Stimulated activated effector memory CD8-positive, alpha-beta T cell treated with anti-CD3 and anti-CD28 coated beads, Interleukin-12 subunit alpha, Interleukin-12 subunit beta, amount 100 ng/mL, for 72 hours (primary cell): ENCODE data around the gene FER.

ENCODE experiments used
- ATAC-seq: fragments of 150-1000 bp; cut with Tn5 transposase; 2 replicates; pipeline ENCODE4 v1.10.0; 2021
- DNase-seq, 2 donors: peaks; one replicate each; pipeline ENCODE4 v3.0.0; 2021 to 2022; ENCODE audit warnings: low spot score in 2 of 2
- H3K27ac Mint-ChIP-seq: one replicate; pipeline ENCODE4 v1.8.0; 2022; ENCODE audit warnings: mild to moderate bottlenecking, mixed read lengths
- H3K36me3 Mint-ChIP-seq: one replicate; pipeline ENCODE4 v1.8.0; 2022; ENCODE audit warnings: mild to moderate bottlenecking, mixed read lengths
- H3K4me1 Mint-ChIP-seq: one replicate; pipeline ENCODE4 v1.8.0; 2022; ENCODE audit warnings: mixed read lengths
- H3K4me3 Mint-ChIP-seq: one replicate; pipeline ENCODE4 v1.8.0; 2022; ENCODE audit warnings: mild to moderate bottlenecking, mixed read lengths
- H3K9me3 Mint-ChIP-seq: one replicate; pipeline ENCODE4 v1.8.0; 2022; ENCODE audit warnings: mixed read lengths

The FER gene

DNA sequence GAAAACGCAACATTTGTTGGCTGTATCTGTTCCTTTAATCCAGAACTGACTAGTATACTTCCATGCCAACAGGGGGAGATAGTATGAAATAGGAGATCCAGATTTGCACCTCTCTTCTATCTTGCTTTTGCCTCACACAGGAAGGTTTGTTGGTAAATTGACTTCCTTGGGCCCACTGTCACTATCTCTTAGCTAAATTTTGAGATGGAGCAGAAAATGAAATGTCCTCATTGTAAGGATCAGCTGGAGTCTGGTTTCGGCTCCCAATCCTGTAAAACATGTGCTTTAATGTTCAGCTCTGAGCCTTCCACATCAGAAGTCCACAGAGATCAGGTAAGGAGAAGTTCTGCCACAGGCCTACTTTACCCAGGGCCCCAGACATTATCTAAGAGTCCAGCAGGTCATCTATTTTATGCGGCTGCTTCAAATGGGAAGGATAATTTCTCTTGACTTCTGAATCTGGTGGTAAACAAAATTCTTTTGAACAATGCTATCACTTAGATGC, 176.8 kb downstream of the FER start:
- Mint-ChIP-seq H3K4me1 (no peaks in the 10 kb centered on the region), H3K36me3 (no peaks in the 10 kb centered on the region), H3K9me3 (no peaks in the 10 kb centered on the region), H3K27ac (no peak overlapping the region), H3K4me3 (no peak overlapping the region)
- ATAC-seq (no peak), DNase-seq (no peak)

DNA sequence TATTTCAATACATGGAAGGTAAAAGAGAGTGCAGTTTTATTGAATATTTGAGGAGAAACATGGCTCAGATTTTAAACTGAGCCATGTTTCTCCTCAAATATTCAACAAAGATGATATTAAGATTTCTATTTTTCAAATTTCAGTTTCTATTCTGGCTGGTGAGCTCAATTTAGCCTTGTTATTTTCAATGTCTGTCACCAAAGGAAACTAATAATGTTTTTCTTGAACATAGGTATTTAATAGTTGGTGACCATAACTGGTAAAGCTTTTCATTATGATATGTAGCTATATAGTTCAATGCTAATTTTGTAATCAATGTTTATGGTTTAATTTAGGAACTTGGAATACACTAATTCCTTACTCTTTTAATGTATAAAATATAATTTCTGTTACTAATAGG, 177.4 kb downstream of the FER start:
- no peak for DNase-seq
- H3K27ac Mint-ChIP-seq, result no peak overlapping the region
- no peaks in the 10 kb centered on the region for H3K9me3 Mint-ChIP-seq
- H3K4me1 Mint-ChIP-seq, result no peaks in the 10 kb centered on the region
- no peak overlapping the region for H3K4me3 Mint-ChIP-seq
- ATAC-seq, result no peak
- no peaks in the 10 kb centered on the region for H3K36me3 Mint-ChIP-seq

DNA sequence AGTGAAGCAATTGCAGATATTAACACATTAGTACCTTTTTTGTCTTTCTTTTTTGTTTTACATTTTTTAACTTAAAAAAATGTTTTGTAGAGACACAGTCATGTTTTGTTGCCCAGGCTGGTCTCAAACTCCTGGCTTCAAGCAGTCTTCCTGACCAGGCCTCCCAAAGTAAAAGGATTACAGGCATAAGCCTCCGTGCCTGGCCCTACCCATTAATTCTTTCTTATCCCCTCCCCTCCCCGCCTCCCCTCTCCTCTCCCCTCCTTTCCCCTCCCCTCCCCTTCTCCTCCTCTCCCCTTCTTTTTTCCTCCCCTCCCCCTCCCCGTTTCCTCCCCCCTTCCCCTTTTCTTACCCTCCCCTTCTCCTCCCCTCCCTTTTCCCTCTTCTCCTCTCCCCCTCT, 182.4 kb downstream of the FER start:
- no peak overlapping the region for H3K4me3 Mint-ChIP-seq
- H3K9me3 Mint-ChIP-seq, result peaks cover 4% of the 10 kb centered on the region
- ATAC-seq, result no peak
- no peak for DNase-seq
- H3K4me1 Mint-ChIP-seq, result no peaks in the 10 kb centered on the region
- H3K36me3 Mint-ChIP-seq, result no peaks in the 10 kb centered on the region
- no peak overlapping the region for H3K27ac Mint-ChIP-seq

DNA sequence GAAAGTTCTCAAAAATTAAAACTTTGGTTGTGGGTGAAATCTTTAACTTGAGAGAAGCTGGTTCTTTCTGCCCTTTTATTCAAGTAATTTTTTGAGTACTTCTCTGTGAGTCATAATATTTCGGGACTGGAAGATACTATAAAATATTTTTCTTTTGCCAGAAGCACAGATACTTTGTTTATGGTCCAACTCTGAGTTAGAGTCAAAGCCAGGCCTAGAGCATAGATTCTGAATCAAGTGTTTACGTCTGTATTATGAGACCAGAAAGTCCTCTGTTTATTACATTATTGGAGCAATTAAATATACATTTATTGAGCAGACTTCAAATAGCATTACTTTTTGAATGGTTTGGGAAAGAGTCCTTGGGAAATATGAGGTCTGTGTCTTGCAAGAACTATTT, 187.9 kb downstream of the FER start:
- no peak overlapping the region for H3K4me3 Mint-ChIP-seq
- DNase-seq (no peak), ATAC-seq (no peak)
- no peaks in the 10 kb centered on the region for H3K4me1 Mint-ChIP-seq
- H3K27ac Mint-ChIP-seq, result no peak overlapping the region
- no peaks in the 10 kb centered on the region for H3K36me3 Mint-ChIP-seq
- H3K9me3 Mint-ChIP-seq, result peaks cover 2% of the 10 kb centered on the region

DNA sequence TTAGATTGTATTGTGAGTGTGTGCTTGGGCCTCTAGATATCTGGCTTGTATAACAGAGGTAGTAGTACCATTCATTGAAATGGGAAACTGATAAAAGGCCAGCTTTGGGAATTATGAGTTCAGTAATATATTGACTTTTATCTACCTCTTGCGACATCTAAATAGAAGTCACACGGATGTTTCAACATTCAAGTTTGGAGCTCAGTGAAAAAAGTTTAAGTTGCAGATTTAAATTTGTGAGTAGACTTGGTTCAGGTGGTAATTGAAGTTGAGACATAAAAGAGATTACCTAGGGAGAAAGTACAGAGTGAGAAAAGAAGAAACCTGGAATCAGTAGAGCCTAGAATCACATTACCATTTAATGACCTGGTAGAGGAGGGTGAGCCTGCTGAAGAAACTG, 189.5 kb downstream of the FER start:
- no peaks in the 10 kb centered on the region for H3K36me3 Mint-ChIP-seq

DNA sequence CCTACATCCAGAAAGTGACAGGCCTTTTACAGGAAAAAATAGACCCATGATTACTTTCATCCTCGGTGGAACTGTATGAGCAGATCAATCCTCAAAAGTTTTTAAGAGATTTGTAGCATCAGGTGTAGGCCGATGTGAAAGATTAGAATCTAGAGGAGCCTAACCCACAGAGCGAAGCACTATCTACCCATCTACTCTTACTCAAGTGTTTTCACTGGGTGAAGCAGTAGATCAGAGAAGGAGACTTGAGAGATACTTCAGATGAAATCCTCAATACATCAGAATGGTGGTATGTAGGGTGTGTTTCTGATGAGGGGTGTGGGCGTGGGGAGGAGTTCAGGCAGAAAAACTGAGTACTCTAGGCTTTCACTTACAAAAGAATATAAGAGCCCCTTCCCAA, 192.8 kb downstream of the FER start:
- H3K9me3 Mint-ChIP-seq, result no peaks in the 10 kb centered on the region
- ATAC-seq, result no peak

More for the DNA sequence above, 189.5 kb downstream of the FER start:
- no peak overlapping the region for H3K27ac Mint-ChIP-seq
- no peak for ATAC-seq
- no peak for DNase-seq
- H3K4me3 Mint-ChIP-seq, result no peak overlapping the region
- H3K9me3 Mint-ChIP-seq, result no peaks in the 10 kb centered on the region
- no peaks in the 10 kb centered on the region for H3K4me1 Mint-ChIP-seq

DNA sequence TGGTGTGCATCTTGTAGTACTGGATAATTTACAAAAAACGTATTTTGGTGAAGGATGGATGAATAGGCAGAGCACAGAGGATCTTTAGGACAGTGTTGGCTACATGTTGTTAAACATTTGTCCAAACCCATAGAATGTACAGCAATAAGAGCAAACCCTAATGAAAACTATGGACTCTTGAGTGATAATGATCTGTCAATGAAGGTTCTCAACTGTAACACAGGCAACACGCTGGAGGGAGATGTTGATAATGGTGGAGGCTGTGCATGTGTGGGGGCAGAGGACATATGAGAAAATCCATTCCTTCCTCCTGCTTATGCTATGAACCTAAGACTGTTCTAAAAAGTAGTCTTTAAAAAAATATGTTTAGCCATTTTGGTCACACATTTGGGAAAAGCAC, 194.0 kb downstream of the FER start:
- Mint-ChIP-seq H3K27ac (no peak overlapping the region), H3K4me1 (no peaks in the 10 kb centered on the region), H3K36me3 (no peaks in the 10 kb centered on the region), H3K9me3 (no peaks in the 10 kb centered on the region), H3K4me3 (no peak overlapping the region)
- ATAC-seq (no peak), DNase-seq (no peak)

More for the DNA sequence above, 192.8 kb downstream of the FER start:
- Mint-ChIP-seq H3K4me1 (no peaks in the 10 kb centered on the region), H3K27ac (no peak overlapping the region), H3K4me3 (no peak overlapping the region), H3K36me3 (no peaks in the 10 kb centered on the region)
- no peak for DNase-seq

DNA sequence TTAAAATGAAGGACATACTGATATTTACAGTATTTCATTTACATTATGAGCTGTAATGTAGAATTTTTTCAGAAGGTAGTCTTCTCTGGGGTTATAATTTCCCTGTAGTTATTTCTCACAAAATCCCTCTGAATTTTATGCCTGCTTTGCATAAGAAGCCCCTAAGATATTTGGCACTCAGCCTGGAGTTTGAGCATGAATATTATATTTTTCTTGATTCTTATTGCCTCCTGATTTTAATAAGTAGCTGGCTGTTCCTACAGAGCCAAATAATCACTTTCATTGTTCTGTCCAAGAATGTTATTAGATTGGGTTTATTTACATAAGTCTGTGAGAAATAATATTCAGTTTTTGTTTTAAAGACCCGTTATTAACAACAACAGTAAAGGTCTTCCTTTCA, 195.0 kb downstream of the FER start:
- Mint-ChIP-seq H3K36me3 (no peaks in the 10 kb centered on the region), H3K9me3 (no peaks in the 10 kb centered on the region), H3K4me1 (no peaks in the 10 kb centered on the region), H3K4me3 (no peak overlapping the region), H3K27ac (no peak overlapping the region)
- DNase-seq (no peak), ATAC-seq (no peak)

DNA sequence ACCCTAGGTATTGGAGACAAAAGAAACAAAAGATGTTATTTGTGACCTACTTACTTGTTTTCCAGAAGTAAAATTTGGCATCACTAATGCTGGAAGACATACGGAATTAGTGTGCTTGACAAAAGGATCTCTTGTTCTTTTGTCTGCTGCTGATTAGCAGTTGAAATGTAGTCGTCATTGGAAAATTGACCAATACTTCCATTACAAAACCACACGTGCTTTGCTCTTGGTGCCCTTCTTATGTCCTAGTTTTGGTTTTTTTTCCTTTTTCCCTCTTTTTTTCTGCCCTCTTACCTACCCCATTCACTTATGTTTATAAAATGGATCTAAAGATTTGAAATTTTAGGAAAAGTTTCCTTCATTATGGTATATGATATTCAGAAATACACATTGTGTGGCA, 197.4 kb downstream of the FER start:
- no peak overlapping the region for H3K27ac Mint-ChIP-seq
- H3K4me1 Mint-ChIP-seq, result no peaks in the 10 kb centered on the region
- H3K36me3 Mint-ChIP-seq, result no peaks in the 10 kb centered on the region
- no peak overlapping the region for H3K4me3 Mint-ChIP-seq
- H3K9me3 Mint-ChIP-seq, result no peaks in the 10 kb centered on the region
- DNase-seq (no peak), ATAC-seq (no peak)

DNA sequence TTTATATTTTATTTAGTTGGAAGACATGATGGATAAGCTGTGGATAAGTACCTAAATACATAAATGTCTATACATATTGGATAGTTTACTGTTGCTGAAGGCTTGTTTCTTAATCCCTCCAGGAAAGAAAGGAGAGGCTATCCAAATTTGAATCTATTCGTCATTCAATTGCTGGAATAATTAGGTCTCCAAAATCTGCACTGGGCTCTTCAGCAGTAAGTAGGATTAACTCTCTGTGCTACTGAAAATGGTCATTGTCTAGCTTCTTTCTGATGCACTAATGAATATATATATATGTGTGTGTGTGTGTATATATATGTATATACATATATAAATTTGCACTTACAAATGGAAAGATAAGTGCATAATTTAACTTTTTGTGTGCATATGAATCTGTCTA, 198.3 kb downstream of the FER start:
- no peak overlapping the region for H3K4me3 Mint-ChIP-seq
- H3K9me3 Mint-ChIP-seq, result no peaks in the 10 kb centered on the region
- no peak overlapping the region for H3K27ac Mint-ChIP-seq
- no peaks in the 10 kb centered on the region for H3K4me1 Mint-ChIP-seq
- no peak for ATAC-seq
- no peaks in the 10 kb centered on the region for H3K36me3 Mint-ChIP-seq
- DNase-seq, result no peak

DNA sequence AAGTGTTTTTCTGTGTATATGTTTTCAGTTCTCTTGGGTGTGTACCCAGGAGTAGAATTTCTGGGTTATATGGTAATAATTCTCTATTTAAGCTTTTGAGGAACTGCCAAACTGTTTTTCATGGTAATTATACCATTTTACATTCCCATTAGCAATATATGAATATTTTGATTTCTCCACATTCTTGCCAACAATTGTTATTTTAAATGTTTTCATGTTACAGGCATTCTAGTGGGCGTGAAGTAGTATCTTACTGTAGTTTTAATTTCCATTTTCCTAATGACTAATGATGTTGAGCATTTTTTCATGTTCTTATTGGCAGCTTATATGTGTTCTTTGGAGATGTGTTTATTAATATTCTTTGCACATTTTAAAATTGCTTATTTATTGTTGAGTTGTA, 199.5 kb downstream of the FER start:
- no peaks in the 10 kb centered on the region for H3K36me3 Mint-ChIP-seq
- ATAC-seq, result no peak
- no peaks in the 10 kb centered on the region for H3K9me3 Mint-ChIP-seq

DNA sequence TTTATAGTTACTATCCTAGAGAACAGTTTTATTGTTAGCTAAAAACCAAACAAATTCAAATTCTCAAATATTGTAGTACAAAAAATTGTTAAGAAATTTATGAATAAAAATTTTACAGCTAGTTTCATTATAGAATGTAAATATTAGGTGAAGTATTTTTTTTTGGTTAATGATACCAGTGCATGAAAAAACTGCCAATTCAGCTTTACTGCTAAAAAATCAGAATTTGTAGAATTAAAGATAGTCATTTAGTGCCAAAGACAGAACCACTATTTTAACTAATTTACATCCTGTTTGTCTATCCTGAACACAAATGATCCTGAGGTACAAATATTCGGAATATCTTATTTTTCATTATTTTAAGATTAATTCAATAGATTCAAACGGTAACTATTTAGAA, 202.6 kb downstream of the FER start:
- DNase-seq, result no peak
- ATAC-seq, result no peak
- Mint-ChIP-seq H3K4me3 (no peak overlapping the region), H3K27ac (no peak overlapping the region), H3K36me3 (no peaks in the 10 kb centered on the region), H3K4me1 (no peaks in the 10 kb centered on the region), H3K9me3 (no peaks in the 10 kb centered on the region)

More for the DNA sequence above, 199.5 kb downstream of the FER start:
- H3K27ac Mint-ChIP-seq, result no peak overlapping the region
- no peaks in the 10 kb centered on the region for H3K4me1 Mint-ChIP-seq
- DNase-seq, result no peak
- H3K4me3 Mint-ChIP-seq, result no peak overlapping the region

DNA sequence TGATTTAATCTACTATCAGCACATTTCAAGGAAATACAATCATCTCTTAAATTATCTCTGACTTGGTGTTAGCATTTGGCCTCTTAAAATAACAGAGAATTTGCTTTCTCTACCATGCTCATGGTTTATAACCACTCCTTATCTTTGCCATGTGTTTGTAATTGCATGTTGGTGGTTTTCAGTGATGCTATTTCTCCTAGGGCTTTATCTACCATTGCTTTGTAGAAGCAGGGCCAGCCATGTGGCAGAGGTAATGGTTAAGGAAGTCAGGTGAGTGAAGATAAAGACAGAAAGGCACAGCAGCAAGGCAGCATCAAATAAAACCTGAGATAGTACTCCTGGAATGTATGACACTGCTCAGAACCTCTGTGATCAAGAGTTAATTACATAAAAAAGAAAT, 206.2 kb downstream of the FER start:
- H3K27ac Mint-ChIP-seq, result no peak overlapping the region
- no peaks in the 10 kb centered on the region for H3K36me3 Mint-ChIP-seq
- H3K4me1 Mint-ChIP-seq, result no peaks in the 10 kb centered on the region
- no peak for ATAC-seq
- no peak overlapping the region for H3K4me3 Mint-ChIP-seq
- DNase-seq, result no peak
- no peaks in the 10 kb centered on the region for H3K9me3 Mint-ChIP-seq

DNA sequence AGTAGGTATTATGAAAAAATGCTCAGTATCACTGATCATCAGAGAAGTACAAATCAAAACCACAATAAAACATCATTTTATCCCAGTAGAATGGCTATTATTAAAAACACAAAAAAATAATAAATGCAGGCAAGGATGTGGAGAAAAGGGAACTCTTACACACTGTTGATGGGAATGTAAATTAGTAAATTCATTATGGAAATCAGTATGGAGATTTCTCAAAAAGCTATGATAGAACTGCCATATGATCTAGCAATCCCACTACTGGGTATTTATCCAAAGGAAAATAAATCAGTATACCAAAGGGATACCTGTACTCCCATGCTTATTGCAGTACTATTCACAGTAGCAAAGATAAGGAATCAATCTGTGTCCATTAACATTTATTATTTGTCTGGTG, 209.6 kb downstream of the FER start:
- H3K9me3 Mint-ChIP-seq, result no peaks in the 10 kb centered on the region
- no peaks in the 10 kb centered on the region for H3K36me3 Mint-ChIP-seq

DNA sequence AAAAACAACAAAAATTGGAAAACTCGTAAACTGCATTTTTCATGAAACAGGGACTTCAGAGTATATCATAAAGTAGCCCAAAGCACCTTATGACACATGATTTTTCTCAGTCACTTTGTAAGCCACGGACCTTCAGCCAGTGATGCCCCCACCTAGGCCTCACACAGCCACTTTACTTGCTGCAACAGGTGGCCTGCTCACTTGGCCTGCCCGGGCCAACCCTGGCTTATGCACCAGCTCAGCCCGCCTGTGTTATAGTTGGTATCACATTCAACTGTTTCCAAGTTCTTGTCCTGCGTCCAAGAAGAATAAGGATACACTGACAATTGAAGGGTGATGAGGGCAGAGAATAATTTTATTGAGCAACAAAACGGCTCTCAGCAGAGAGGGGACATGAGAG, 219.2 kb downstream of the FER start:
- DNase-seq (no peak), ATAC-seq (no peak)
- Mint-ChIP-seq H3K9me3 (no peaks in the 10 kb centered on the region), H3K4me3 (no peak overlapping the region), H3K4me1 (no peaks in the 10 kb centered on the region), H3K27ac (no peak overlapping the region), H3K36me3 (peaks cover 6% of the 10 kb centered on the region)

More for the DNA sequence above, 209.6 kb downstream of the FER start:
- Mint-ChIP-seq H3K4me1 (no peaks in the 10 kb centered on the region), H3K27ac (no peak overlapping the region), H3K4me3 (no peak overlapping the region)
- no peak for DNase-seq
- no peak for ATAC-seq

DNA sequence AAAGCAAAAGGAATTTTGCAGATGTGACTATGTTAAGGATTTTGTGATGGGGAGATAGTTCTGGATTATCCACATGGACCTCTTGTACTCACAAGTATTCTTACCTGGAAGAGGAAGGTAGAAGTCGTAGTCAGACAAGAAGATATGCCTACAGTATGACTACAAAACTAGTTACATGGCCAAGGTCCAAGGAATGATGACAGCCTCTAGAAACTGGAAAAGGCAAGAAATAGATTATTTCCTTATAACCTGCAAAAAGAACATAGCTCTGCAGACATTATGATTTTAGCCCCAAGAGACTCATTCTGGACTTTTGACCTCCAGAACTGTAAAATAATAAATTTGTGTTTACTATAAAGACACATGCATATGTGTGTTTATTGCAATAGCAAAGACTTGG, 226.9 kb downstream of the FER start:
- DNase-seq (no peak), ATAC-seq (no peak)
- Mint-ChIP-seq H3K27ac (no peak overlapping the region), H3K9me3 (no peaks in the 10 kb centered on the region), H3K36me3 (no peaks in the 10 kb centered on the region), H3K4me3 (no peak overlapping the region), H3K4me1 (no peaks in the 10 kb centered on the region)

DNA sequence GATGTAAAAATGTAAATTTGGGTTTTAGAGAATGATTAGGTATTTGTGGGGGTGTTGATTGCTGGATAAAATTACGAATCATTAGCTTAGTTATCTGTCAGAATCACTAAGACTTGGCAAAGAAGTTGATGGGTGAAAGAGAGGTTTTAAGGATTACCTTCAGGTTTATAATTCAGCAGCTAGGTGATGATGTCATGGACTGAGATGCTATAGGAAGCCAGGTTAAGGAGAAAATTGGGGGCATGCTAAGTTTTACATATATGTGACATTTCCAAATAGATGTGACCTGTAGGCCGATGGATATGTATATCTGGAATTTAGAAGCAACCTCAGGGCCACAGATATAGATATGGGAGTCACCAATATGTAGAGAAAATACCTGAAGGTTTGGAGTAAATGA, 228.0 kb downstream of the FER start:
- Mint-ChIP-seq H3K27ac (no peak overlapping the region), H3K9me3 (no peaks in the 10 kb centered on the region), H3K36me3 (no peaks in the 10 kb centered on the region), H3K4me1 (no peaks in the 10 kb centered on the region), H3K4me3 (no peak overlapping the region)
- DNase-seq (no peak), ATAC-seq (no peak)
